Keratinocyte (primary cell): ENCODE measurements around the gene JAM3.

Experiments used
- EZH2 ChIP-seq: IDR thresholded peaks from one replicate; pipeline ENCODE4 v1.6.1; 2012; ENCODE audit warnings: inconsistent platforms, mild to moderate bottlenecking, low read length, moderate library complexity
- TF ChIP-seq, protein P1 (sequence below), 3 experiments: IDR thresholded peaks in 1 of 3; conservative IDR thresholded peaks in 1 of 3; optimal IDR thresholded peaks in 1 of 3; 2 replicates in 2 of 3; 3 replicates in 1 of 3; pipeline versions ENCODE3 to v1.5.1; 2011; ENCODE audit warnings: low read length in 3 of 3, mild to moderate bottlenecking in 3 of 3, moderate library complexity in 2 of 3, control low read depth in 1 of 3, inconsistent platforms in 1 of 3; ENCODE audit not compliant: insufficient read depth in 2 of 3; ENCODE audit errors: extremely low read depth in 1 of 3

DNA sequence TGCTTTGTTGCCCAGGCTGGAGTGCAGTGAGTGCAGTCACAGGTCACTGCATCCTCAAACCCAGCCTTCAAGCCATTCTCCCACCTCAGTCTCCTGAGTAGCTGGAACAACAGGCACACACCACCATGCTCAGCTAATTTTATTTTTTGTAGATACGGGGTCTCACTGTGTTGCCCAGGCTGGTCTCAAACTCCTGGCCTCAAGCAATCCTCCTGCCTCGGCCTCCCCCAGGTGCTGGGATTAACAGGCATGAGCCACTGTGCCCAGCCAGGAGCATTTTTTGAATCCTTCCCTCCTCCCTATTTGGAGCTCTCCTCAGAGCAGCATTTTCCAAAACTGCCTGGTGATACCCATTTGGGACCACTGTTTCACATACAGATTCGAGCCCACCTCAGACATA, 77.7 kb downstream of the JAM3 start:
- TF ChIP-seq, protein P1, sequence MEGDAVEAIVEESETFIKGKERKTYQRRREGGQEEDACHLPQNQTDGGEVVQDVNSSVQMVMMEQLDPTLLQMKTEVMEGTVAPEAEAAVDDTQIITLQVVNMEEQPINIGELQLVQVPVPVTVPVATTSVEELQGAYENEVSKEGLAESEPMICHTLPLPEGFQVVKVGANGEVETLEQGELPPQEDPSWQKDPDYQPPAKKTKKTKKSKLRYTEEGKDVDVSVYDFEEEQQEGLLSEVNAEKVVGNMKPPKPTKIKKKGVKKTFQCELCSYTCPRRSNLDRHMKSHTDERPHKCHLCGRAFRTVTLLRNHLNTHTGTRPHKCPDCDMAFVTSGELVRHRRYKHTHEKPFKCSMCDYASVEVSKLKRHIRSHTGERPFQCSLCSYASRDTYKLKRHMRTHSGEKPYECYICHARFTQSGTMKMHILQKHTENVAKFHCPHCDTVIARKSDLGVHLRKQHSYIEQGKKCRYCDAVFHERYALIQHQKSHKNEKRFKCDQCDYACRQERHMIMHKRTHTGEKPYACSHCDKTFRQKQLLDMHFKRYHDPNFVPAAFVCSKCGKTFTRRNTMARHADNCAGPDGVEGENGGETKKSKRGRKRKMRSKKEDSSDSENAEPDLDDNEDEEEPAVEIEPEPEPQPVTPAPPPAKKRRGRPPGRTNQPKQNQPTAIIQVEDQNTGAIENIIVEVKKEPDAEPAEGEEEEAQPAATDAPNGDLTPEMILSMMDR (optimal IDR thresholded peaks at IDR 0.05 in 1 of 3, IDR thresholded peaks at IDR 0.05 in 1 of 3, conservative IDR thresholded peaks at IDR 0.05 in 1 of 3; ENCODE audit: extremely low read depth in 1 of 3, insufficient read depth in 2 of 3, low read length in 3 of 3), result no peak
- no peak for TF ChIP-seq EZH2
